ENCODE results near the gene ICOS.
A peak's percentile ranks its signal among the peaks of the same experiment; 100 is the strongest.
"Not testable (repeated sequence)": the region's sequence is repeated elsewhere in the genome, so short reads cannot be mapped to it uniquely, and the experiment has no call there.

The ICOS gene

DNA sequence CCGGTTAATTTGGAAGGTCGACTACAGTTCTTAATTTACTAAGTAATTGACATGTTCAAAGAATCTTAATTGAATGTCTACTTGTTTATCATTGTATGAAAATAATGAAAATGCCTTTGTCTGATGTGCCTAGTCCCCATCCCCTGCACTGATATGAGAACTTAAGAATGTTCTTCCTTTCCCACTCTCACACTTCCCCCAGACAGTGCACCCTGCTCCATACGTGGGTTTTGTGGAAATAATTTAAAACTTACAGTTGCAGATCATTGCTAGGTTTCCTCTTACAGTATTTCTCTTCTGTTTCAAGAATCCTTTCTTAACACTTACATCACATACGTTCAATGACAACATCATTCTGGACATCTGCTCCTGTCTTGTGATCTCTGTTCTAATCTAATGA, 3.5 kb downstream of the ICOS start:
- no peaks in the 10 kb centered on the region for H3K36me3 ChIP-seq (ENCODE audit: control insufficient read depth, insufficient read depth, low read length)
- H3K27me3 ChIP-seq (replicated peaks; ENCODE audit: control insufficient read depth, insufficient read depth, low read length): no peaks in the 10 kb centered on the region
- TF ChIP-seq, protein P1, sequence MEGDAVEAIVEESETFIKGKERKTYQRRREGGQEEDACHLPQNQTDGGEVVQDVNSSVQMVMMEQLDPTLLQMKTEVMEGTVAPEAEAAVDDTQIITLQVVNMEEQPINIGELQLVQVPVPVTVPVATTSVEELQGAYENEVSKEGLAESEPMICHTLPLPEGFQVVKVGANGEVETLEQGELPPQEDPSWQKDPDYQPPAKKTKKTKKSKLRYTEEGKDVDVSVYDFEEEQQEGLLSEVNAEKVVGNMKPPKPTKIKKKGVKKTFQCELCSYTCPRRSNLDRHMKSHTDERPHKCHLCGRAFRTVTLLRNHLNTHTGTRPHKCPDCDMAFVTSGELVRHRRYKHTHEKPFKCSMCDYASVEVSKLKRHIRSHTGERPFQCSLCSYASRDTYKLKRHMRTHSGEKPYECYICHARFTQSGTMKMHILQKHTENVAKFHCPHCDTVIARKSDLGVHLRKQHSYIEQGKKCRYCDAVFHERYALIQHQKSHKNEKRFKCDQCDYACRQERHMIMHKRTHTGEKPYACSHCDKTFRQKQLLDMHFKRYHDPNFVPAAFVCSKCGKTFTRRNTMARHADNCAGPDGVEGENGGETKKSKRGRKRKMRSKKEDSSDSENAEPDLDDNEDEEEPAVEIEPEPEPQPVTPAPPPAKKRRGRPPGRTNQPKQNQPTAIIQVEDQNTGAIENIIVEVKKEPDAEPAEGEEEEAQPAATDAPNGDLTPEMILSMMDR (IDR thresholded peaks at IDR 0.05; ENCODE audit: insufficient read depth, low read length, poor library complexity, severe bottlenecking): no peak
- no peak for DNase-seq (ENCODE audit: extremely low read depth, insufficient read length)
- H3K4me3 ChIP-seq (replicated peaks; ENCODE audit: low read depth, low read length): no peak overlapping the region

DNA sequence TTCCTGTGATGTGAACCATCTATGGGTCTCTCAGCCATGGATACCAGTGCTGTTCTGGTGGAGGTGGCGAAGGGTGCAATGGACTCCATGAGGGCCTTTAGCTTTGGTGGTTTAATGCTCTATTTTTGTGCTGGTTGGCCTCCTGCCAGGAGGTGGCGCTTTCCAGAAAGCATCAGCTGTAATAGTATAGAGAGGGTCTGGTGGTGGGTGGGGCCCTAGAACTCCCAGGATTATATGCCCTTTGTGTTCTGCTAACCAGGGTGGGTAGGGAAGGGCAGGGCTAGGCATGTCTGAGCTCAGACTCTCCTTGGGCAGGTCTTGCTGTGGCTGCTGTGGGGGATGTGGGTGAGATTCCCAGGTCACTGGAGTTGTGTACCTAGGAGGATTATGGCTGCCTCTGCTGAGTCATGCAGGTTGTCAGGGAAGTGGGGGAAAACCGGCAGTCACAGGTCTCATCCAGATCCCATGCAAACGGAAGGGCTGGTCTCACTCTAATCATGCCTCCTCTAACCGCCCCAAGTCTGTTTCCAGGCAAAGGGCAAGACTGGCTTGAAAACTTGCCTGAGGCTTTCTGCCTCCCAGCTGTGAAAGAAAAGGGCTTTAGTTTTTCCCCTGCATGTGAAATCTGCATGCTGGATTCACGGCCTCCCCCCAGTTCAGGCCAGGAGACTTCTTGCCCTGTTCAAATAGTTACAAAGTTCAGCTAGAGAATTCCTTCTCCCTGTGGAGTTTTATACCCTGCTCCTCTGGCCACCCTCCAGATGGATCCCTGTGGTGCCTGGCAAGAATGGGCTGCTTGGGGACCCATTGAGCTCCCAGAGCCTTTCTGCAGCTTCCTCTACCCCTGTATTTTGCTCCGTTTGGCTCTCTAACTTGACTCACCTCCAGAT, 7.2 kb downstream of the ICOS start:
- H3K27me3 ChIP-seq (replicated peaks; ENCODE audit: control insufficient read depth, insufficient read depth, low read length); DNase-seq (ENCODE audit: extremely low read depth, insufficient read length); H3K36me3 ChIP-seq (ENCODE audit: control insufficient read depth, insufficient read depth, low read length); H3K4me3 ChIP-seq (replicated peaks; ENCODE audit: low read depth, low read length): not testable (repeated sequence)

DNA sequence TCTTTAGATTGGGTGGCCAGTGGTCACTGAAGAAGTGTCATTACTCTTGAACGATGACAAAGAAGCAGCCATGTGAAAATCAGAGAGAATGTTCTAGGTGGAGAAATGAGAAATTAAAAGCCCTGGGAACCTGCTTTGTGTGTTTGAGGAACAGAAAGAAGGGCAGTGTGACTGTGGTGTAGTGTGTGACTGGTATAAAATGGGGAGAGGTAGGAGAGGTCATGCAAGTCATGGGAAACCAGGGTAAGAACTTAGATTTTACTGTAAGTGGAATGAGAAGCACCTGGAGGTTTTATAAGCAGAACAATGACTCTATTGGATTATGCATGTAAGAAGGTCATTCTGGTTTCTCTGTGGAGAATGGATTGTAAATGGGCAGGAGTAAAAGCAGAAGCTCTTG, 12.2 kb downstream of the ICOS start:
- H3K27me3 ChIP-seq (replicated peaks; ENCODE audit: control insufficient read depth, insufficient read depth, low read length): no peaks in the 10 kb centered on the region
- TF ChIP-seq, protein P1 (IDR thresholded peaks at IDR 0.05; ENCODE audit: insufficient read depth, low read length, poor library complexity, severe bottlenecking): no peak
- DNase-seq (ENCODE audit: extremely low read depth, insufficient read length): no peak
- H3K4me3 ChIP-seq (replicated peaks; ENCODE audit: low read depth, low read length): no peak overlapping the region
- H3K36me3 ChIP-seq (ENCODE audit: control insufficient read depth, insufficient read depth, low read length): no peaks in the 10 kb centered on the region

DNA sequence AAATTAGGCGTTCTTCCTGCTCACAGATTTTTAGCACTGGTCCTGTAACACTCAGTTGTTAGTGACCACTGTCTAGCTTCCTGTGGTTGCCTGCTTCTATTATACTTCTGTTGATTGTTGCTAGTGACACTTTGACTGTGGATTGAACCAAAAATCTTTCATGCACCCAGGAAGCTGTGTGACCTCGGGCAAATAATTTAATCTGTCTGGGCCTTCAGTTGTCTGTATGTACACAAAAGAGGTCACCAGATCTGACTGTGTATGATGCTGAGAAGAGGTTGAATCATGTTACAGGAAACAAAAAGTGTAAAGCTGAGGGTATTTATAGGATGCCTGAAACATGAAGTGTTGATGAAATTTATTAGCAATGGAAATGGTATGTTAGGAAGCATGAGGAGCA, 12.7 kb downstream of the ICOS start:
- H3K36me3 ChIP-seq (ENCODE audit: control insufficient read depth, insufficient read depth, low read length): no peaks in the 10 kb centered on the region
- no peaks in the 10 kb centered on the region for H3K27me3 ChIP-seq (replicated peaks; ENCODE audit: control insufficient read depth, insufficient read depth, low read length)
- H3K4me3 ChIP-seq (replicated peaks; ENCODE audit: low read depth, low read length): no peak overlapping the region
- DNase-seq (ENCODE audit: extremely low read depth, insufficient read length): no peak
- TF ChIP-seq, protein P1 (IDR thresholded peaks at IDR 0.05; ENCODE audit: insufficient read depth, low read length, poor library complexity, severe bottlenecking): no peak

DNA sequence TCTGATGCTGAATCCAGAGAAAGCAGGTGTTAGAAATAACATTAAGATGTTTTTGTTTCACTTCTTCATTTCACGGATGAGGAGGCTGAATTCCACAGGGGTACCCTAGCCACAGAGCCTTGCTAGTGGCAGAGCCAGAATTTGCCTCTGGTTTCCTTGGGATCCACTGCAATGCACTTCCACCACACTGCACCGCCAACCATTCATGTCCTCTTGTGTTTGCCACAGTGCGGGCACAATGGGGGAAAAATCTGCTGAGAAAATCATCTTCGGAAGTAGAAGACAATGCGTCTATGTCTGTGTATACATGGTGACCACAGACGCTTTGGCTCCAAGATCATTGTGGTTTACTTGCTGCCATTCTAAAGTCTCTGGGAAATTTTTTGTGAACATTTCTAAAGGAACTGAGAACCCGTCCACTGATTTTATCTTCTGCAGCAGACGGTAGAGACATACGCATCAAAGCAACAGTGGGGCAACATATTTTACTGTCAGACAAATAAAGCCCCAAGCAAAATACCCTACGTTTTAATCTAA, 14.9 kb downstream of the ICOS start:
- TF ChIP-seq, protein P1 (IDR thresholded peaks at IDR 0.05; ENCODE audit: insufficient read depth, low read length, poor library complexity, severe bottlenecking): no peak
- DNase-seq (ENCODE audit: extremely low read depth, insufficient read length): peak; percentile 28
- Histone ChIP-seq H3K27me3 (replicated peaks; ENCODE audit: control insufficient read depth, insufficient read depth, low read length) (no peaks in the 10 kb centered on the region), H3K4me3 (replicated peaks; ENCODE audit: low read depth, low read length) (peak overlapping the region; percentile 19), H3K36me3 (ENCODE audit: control insufficient read depth, insufficient read depth, low read length) (no peaks in the 10 kb centered on the region)

DNA sequence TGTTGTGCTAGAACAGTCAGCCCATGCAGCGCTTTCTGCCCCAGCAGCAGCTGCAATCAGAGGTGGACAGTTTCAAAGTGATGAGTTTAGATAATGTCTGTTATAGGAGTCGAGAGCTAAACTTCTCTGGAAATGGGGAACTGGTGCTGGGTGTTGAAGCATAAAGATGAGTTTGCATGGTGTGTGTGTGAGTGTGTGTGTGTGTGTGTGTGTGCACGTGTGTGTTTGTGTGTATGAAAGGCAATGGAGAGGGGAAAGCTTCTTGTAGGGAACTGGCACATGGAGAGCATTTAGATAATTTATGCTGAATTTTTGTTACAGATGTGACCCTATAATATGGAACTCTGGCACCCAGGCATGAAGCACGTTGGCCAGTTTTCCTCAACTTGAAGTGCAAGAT, 22.7 kb downstream of the ICOS start:
- TF ChIP-seq, protein P1 (IDR thresholded peaks at IDR 0.05; ENCODE audit: insufficient read depth, low read length, poor library complexity, severe bottlenecking): no peak
- no peak for DNase-seq (ENCODE audit: extremely low read depth, insufficient read length)
- Histone ChIP-seq H3K36me3 (ENCODE audit: control insufficient read depth, insufficient read depth, low read length) (no peaks in the 10 kb centered on the region), H3K4me3 (replicated peaks; ENCODE audit: low read depth, low read length) (no peak overlapping the region), H3K27me3 (replicated peaks; ENCODE audit: control insufficient read depth, insufficient read depth, low read length) (no peaks in the 10 kb centered on the region; the same call in 1 of the 2 replicates)
